ENCODE data around the gene HSPA1A. TPM values are rescaled to one million over a fixed set of nuclear protein-coding genes. Genes with fewer than 3 reads are reported as not detected.
A peak's percentile ranks its signal among the peaks of the same experiment; 100 is the strongest.

The HSPA1A gene
- total and polyA plus RNA-seq, 9 of the 15 experiments (the other 6 are each of a cell fraction or from before 2014, with no cell fraction given), result 2.2 to 273 (median 107) TPM

GRCh38 chr6:31831350-31832215 lies 16.2 kb downstream of the HSPA1A start (continued):
- no peak for TF ChIP-seq NFIC (IDR thresholded peaks at IDR 0.05)
- no peak for TF ChIP-seq VEZF1 (CRISPR knock-in tag; IDR thresholded peaks at IDR 0.05)
- no peak for TF ChIP-seq ZNF583 (CRISPR knock-in tag; IDR thresholded peaks at IDR 0.05)
- TF ChIP-seq RCOR1 (IDR thresholded peaks at IDR 0.05; ENCODE audit: borderline replicate concordance in 1 of 2, low read depth in 2 of 2, low read length in 2 of 2), result peak in 1 of 2 experiments; percentile 68; a peak in 2 of 4 replicates
- TF ChIP-seq ZFP36 (IDR thresholded peaks at IDR 0.05; ENCODE audit: low read depth, low read length, partially characterized antibody), result no peak
- TF ChIP-seq PTBP1 (IDR thresholded peaks at IDR 0.05; ENCODE audit: low read depth, low read length), result no peak
- TF ChIP-seq E2F5 (CRISPR knock-in tag; IDR thresholded peaks at IDR 0.05), result no peak
- TF ChIP-seq PPARD (CRISPR knock-in tag; IDR thresholded peaks at IDR 0.05), result 0 out of 2 replicates have a peak, but pooled peaks have one; percentile 7
- TF ChIP-seq DLX4 (CRISPR knock-in tag; IDR thresholded peaks at IDR 0.05), result no peak
- no peak for TF ChIP-seq KDM1A (IDR thresholded peaks at IDR 0.05)
- TF ChIP-seq ZBTB11 (CRISPR knock-in tag; IDR thresholded peaks at IDR 0.05), result no peak
- no peak for TF ChIP-seq SP1 (CRISPR knock-in tag; IDR thresholded peaks at IDR 0.05)
- TF ChIP-seq SMAD1 (IDR thresholded peaks at IDR 0.05; ENCODE audit: low read depth, low read length, partially characterized antibody), result peak; percentile 30
- no peak for TF ChIP-seq RNF2 (IDR thresholded peaks at IDR 0.05)
- TF ChIP-seq ZKSCAN1 (IDR thresholded peaks at IDR 0.05; ENCODE audit: low read depth, low read length), result no peak
- no peak for TF ChIP-seq ADNP (tag; IDR thresholded peaks at IDR 0.05)
- peak in 1 of 3 experiments; percentile 4 for TF ChIP-seq YY1 (IDR thresholded peaks at IDR 0.05; ENCODE audit: borderline replicate concordance in 1 of 3, control insufficient read depth in 1 of 3, extremely low read depth in 1 of 3, insufficient read depth in 3 of 3, insufficient read length in 1 of 3, insufficient replicate concordance in 2 of 3, low read depth in 1 of 3, low read length in 2 of 3)
- 0 out of 4 replicates have a peak, but pooled peaks of 1 of the 2 experiments have one; percentile 62 for TF ChIP-seq ARNT (IDR thresholded peaks at IDR 0.05)
- no peak for TF ChIP-seq MTA1 (IDR thresholded peaks at IDR 0.05; ENCODE audit: borderline replicate concordance)
